Measurements from ENCODE around the gene AXIN2.

DNA sequence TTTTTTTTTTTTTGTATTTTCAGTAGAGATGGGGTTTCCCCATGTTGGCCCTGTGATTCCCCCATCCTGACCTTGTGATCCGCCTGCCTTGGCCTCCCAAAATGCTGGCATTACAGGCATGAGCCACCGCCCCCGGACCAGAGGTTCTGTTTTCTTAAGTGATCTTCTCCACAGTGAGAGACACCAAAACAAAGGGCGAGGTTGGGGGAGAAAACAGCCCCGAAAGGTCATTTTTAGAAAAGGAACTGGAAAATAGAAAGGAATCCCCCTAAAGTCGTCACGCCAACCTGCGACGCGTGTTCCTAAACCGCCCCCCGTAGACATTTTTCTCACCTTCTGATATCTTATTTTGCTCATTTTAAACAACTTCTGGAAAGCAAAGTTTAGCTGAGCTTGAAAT is 6.1 kb upstream of the AXIN2 start:
- TF ChIP-seq, protein P1, sequence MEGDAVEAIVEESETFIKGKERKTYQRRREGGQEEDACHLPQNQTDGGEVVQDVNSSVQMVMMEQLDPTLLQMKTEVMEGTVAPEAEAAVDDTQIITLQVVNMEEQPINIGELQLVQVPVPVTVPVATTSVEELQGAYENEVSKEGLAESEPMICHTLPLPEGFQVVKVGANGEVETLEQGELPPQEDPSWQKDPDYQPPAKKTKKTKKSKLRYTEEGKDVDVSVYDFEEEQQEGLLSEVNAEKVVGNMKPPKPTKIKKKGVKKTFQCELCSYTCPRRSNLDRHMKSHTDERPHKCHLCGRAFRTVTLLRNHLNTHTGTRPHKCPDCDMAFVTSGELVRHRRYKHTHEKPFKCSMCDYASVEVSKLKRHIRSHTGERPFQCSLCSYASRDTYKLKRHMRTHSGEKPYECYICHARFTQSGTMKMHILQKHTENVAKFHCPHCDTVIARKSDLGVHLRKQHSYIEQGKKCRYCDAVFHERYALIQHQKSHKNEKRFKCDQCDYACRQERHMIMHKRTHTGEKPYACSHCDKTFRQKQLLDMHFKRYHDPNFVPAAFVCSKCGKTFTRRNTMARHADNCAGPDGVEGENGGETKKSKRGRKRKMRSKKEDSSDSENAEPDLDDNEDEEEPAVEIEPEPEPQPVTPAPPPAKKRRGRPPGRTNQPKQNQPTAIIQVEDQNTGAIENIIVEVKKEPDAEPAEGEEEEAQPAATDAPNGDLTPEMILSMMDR (conservative IDR thresholded peaks at IDR 0.05; ENCODE audit: low read length), result no peak
- no peak for TF ChIP-seq EZH2phosphoT487 (IDR thresholded peaks at IDR 0.05; ENCODE audit: borderline replicate concordance)
